Astrocyte (in vitro differentiated cells and primary cell): ENCODE data around the gene CTSV. TPM values are rescaled to one million over a fixed set of nuclear protein-coding genes. Genes with fewer than 3 reads are reported as not detected.
"Not testable (repeated sequence)": the region's sequence is repeated elsewhere in the genome, so short reads cannot be mapped to it uniquely, and the experiment has no call there.

Source experiments
- DNase-seq: peaks from one replicate; pipeline ENCODE4 v3.0.0-alpha.2; 2010; ENCODE audit warnings: low read depth
- FAIRE-seq: peaks from 2 replicates; lab custom pipeline; 2011; peaks lifted over from hg19 to GRCh38; lab: Jason Lieb, UNC
- H2AFZ ChIP-seq: 2 replicates; pipeline ENCODE4 v1.6.0; 2012; ENCODE audit warnings: low read depth, low read length, inconsistent platforms
- H3K27ac ChIP-seq: 2 replicates; pipeline ENCODE4 v1.5.1; 2011; ENCODE audit warnings: low read depth, low read length, inconsistent platforms
- H3K27me3 ChIP-seq: 2 replicates; pipeline ENCODE4 v1.6.0; 2011; ENCODE audit warnings: low read length, inconsistent platforms; ENCODE audit not compliant: insufficient read depth
- H3K36me3 ChIP-seq: 2 replicates; pipeline ENCODE4 v1.5.1; 2011; ENCODE audit warnings: low read length, inconsistent platforms; ENCODE audit not compliant: insufficient read depth
- H3K4me1 ChIP-seq: 2 replicates; pipeline ENCODE4 v1.5.1; 2011; ENCODE audit warnings: low read length, inconsistent platforms; ENCODE audit not compliant: insufficient read depth
- H3K4me2 ChIP-seq: 2 replicates; pipeline ENCODE4 v1.6.0; 2012; ENCODE audit warnings: low read length, inconsistent platforms
- H3K4me3 ChIP-seq: 2 replicates; pipeline ENCODE4 v1.5.1; 2011; ENCODE audit warnings: low read depth, mild to moderate bottlenecking, low read length, inconsistent platforms; ENCODE audit not compliant: insufficient read depth
- H3K79me2 ChIP-seq: 2 replicates; pipeline ENCODE4 v1.6.0; 2012; ENCODE audit warnings: mild to moderate bottlenecking, low read length, inconsistent platforms; ENCODE audit not compliant: insufficient read depth
- H3K9ac ChIP-seq: 2 replicates; pipeline ENCODE4 v1.6.0; 2012; ENCODE audit warnings: mild to moderate bottlenecking, low read length, inconsistent platforms
- H3K9me3 ChIP-seq: 2 replicates; pipeline ENCODE4 v1.5.1; 2012; ENCODE audit warnings: low read depth, mild to moderate bottlenecking, low read length, inconsistent platforms; ENCODE audit not compliant: insufficient read depth
- H4K20me1 ChIP-seq: 2 replicates; pipeline ENCODE4 v1.6.0; 2012; ENCODE audit warnings: low read length, inconsistent platforms; ENCODE audit not compliant: insufficient read depth
- H3K27ac Mint-ChIP-seq: one replicate; pipeline ENCODE4 v1.8.0; 2021; ENCODE audit warnings: mild to moderate bottlenecking, mixed read lengths; ENCODE audit not compliant: unreplicated experiment
- H3K27me3 Mint-ChIP-seq: one replicate; pipeline ENCODE4 v1.8.0; 2021; ENCODE audit warnings: low read depth, mixed read lengths; ENCODE audit not compliant: unreplicated experiment
- H3K36me3 Mint-ChIP-seq: one replicate; pipeline ENCODE4 v1.8.0; 2021; ENCODE audit warnings: low read depth, mixed read lengths; ENCODE audit not compliant: unreplicated experiment
- H3K4me1 Mint-ChIP-seq: one replicate; pipeline ENCODE4 v1.8.0; 2021; ENCODE audit warnings: low read depth, mixed read lengths; ENCODE audit not compliant: unreplicated experiment
- H3K4me3 Mint-ChIP-seq: one replicate; pipeline ENCODE4 v1.8.0; 2021; ENCODE audit warnings: mild to moderate bottlenecking, moderate library complexity, mixed read lengths; ENCODE audit not compliant: unreplicated experiment
- H3K9me3 Mint-ChIP-seq: one replicate; pipeline ENCODE4 v1.8.0; 2021; ENCODE audit warnings: mild to moderate bottlenecking, mixed read lengths; ENCODE audit not compliant: unreplicated experiment
- CTCF ChIP-seq: IDR thresholded peaks from 2 replicates; pipeline ENCODE4 v1.5.1; 2011; ENCODE audit warnings: low read depth, mild to moderate bottlenecking, inconsistent platforms, low read length, moderate library complexity; ENCODE audit not compliant: insufficient read depth
- EZH2 ChIP-seq: IDR thresholded peaks from 2 replicates; pipeline ENCODE4 v1.6.1; 2012; ENCODE audit warnings: mild to moderate bottlenecking, low read length, inconsistent platforms; ENCODE audit not compliant: insufficient read depth
- total RNA-seq: library from RNA; stranded (reverse); gene quantifications from 2 replicates; pipeline ENCODE4 v1.2.1, GENCODE V29; 2021

Gene CTSV
- total RNA-seq, 1 donor from 2014 or later: 36.3 TPM

- Histone ChIP-seq H3K4me1 (no peaks in the 10 kb centered on the region), H3K27me3 (no peaks in the 10 kb centered on the region), H3K9ac (no peak overlapping the region), H3K4me3 (no peak overlapping the region), H2AFZ (no peak overlapping the region), H4K20me1 (no peaks in the 10 kb centered on the region), H3K4me2 (no peak overlapping the region), H3K79me2 (no peaks in the 10 kb centered on the region), H3K36me3 (no peaks in the 10 kb centered on the region), H3K9me3 (no peaks in the 10 kb centered on the region), H3K27ac (no peak overlapping the region)
- Mint-ChIP-seq H3K36me3 (no peaks in the 10 kb centered on the region), H3K27me3 (peaks cover 4% of the 10 kb centered on the region), H3K4me1 (peaks cover 4% of the 10 kb centered on the region), H3K4me3 (no peak overlapping the region), H3K9me3 (no peaks in the 10 kb centered on the region), H3K27ac (no peak overlapping the region)
- TF ChIP-seq EZH2 (no peak), CTCF (no peak)
- no peak for FAIRE-seq
- no peak for DNase-seq
These were observed 18.7 kb upstream of the CTSV start for GRCh38 chr9:97057651-97058050.

- not testable (repeated sequence) for H3K36me3 Mint-ChIP-seq, H3K27ac Mint-ChIP-seq, H3K4me1 Mint-ChIP-seq, H3K9me3 ChIP-seq, H3K27ac ChIP-seq, H3K4me3 Mint-ChIP-seq, DNase-seq, H3K36me3 ChIP-seq, H3K79me2 ChIP-seq, H3K9ac ChIP-seq, H3K4me1 ChIP-seq, H2AFZ ChIP-seq, H3K27me3 ChIP-seq, H3K9me3 Mint-ChIP-seq, FAIRE-seq, H3K27me3 Mint-ChIP-seq, H4K20me1 ChIP-seq, H3K4me3 ChIP-seq, H3K4me2 ChIP-seq
These were observed 16.9 kb upstream of the CTSV start for GRCh38 chr9:97055891-97056290.

GRCh38 chr9:97053717-97054116, 14.8 kb upstream of the CTSV start:
- Histone ChIP-seq H3K4me1 (no peaks in the 10 kb centered on the region), H3K4me3 (no peak overlapping the region), H3K9me3 (no peaks in the 10 kb centered on the region), H4K20me1 (no peaks in the 10 kb centered on the region), H3K79me2 (no peaks in the 10 kb centered on the region), H3K27me3 (no peaks in the 10 kb centered on the region), H2AFZ (no peak overlapping the region), H3K4me2 (no peak overlapping the region), H3K36me3 (no peaks in the 10 kb centered on the region), H3K9ac (no peak overlapping the region), H3K27ac (no peak overlapping the region)
- TF ChIP-seq CTCF (no peak), EZH2 (no peak)
- no peak overlapping the region for H3K4me3 Mint-ChIP-seq
- DNase-seq: no peak
- H3K4me1 Mint-ChIP-seq: peaks cover 4% of the 10 kb centered on the region
- peaks cover 4% of the 10 kb centered on the region for H3K27me3 Mint-ChIP-seq
- no peaks in the 10 kb centered on the region for H3K9me3 Mint-ChIP-seq
- FAIRE-seq: no peak
- H3K36me3 Mint-ChIP-seq: no peaks in the 10 kb centered on the region
- H3K27ac Mint-ChIP-seq: no peak overlapping the region
